ENCODE measurements around the gene WNT3.

DNA sequence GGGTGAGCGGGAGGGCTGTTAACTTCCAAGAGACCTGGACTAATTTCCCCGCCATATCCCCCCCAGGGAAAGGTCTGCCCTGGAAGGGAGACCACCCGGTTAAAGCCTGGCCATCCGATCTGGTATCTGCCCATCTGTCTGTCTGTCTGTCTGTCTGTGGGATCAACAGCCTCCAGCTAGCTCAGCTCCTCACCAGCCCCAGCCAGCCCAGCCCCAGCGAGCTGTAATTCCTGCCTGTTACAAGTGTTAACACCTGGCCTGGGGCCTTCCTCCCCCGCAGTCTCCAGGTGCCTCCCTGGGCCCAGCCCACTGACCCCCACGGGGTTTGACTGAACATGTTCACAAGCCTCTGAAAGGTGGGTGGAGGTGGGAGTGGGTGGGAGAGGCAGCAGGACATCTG is 4.0 kb downstream of the WNT3 start:
- TF ChIP-seq ZNF792 (tag by site-specific recombination; IDR thresholded peaks at IDR 0.05) (no peak), ZNF202 (tag by site-specific recombination; IDR thresholded peaks at IDR 0.05; ENCODE audit: borderline replicate concordance) (no peak), RBAK (tag by site-specific recombination; IDR thresholded peaks at IDR 0.05) (no peak), ZNF785 (tag by site-specific recombination; IDR thresholded peaks at IDR 0.05) (no peak), ZNF157 (tag by site-specific recombination; IDR thresholded peaks at IDR 0.05) (no peak), ZEB2 (tag by site-specific recombination; IDR thresholded peaks at IDR 0.05) (no peak), ZNF138 (tag by site-specific recombination; IDR thresholded peaks at IDR 0.05; ENCODE audit: borderline replicate concordance) (no peak), ZNF239 (tag by site-specific recombination; IDR thresholded peaks at IDR 0.05) (no peak)
- TF ChIP-seq, protein P1, sequence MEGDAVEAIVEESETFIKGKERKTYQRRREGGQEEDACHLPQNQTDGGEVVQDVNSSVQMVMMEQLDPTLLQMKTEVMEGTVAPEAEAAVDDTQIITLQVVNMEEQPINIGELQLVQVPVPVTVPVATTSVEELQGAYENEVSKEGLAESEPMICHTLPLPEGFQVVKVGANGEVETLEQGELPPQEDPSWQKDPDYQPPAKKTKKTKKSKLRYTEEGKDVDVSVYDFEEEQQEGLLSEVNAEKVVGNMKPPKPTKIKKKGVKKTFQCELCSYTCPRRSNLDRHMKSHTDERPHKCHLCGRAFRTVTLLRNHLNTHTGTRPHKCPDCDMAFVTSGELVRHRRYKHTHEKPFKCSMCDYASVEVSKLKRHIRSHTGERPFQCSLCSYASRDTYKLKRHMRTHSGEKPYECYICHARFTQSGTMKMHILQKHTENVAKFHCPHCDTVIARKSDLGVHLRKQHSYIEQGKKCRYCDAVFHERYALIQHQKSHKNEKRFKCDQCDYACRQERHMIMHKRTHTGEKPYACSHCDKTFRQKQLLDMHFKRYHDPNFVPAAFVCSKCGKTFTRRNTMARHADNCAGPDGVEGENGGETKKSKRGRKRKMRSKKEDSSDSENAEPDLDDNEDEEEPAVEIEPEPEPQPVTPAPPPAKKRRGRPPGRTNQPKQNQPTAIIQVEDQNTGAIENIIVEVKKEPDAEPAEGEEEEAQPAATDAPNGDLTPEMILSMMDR (tag by site-specific recombination; IDR thresholded peaks at IDR 0.05) = no peak
- TF ChIP-seq, protein P2, sequence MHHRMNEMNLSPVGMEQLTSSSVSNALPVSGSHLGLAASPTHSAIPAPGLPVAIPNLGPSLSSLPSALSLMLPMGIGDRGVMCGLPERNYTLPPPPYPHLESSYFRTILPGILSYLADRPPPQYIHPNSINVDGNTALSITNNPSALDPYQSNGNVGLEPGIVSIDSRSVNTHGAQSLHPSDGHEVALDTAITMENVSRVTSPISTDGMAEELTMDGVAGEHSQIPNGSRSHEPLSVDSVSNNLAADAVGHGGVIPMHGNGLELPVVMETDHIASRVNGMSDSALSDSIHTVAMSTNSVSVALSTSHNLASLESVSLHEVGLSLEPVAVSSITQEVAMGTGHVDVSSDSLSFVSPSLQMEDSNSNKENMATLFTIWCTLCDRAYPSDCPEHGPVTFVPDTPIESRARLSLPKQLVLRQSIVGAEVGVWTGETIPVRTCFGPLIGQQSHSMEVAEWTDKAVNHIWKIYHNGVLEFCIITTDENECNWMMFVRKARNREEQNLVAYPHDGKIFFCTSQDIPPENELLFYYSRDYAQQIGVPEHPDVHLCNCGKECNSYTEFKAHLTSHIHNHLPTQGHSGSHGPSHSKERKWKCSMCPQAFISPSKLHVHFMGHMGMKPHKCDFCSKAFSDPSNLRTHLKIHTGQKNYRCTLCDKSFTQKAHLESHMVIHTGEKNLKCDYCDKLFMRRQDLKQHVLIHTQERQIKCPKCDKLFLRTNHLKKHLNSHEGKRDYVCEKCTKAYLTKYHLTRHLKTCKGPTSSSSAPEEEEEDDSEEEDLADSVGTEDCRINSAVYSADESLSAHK (tag by site-specific recombination; IDR thresholded peaks at IDR 0.05) = no peak
- TF ChIP-seq, protein P3, sequence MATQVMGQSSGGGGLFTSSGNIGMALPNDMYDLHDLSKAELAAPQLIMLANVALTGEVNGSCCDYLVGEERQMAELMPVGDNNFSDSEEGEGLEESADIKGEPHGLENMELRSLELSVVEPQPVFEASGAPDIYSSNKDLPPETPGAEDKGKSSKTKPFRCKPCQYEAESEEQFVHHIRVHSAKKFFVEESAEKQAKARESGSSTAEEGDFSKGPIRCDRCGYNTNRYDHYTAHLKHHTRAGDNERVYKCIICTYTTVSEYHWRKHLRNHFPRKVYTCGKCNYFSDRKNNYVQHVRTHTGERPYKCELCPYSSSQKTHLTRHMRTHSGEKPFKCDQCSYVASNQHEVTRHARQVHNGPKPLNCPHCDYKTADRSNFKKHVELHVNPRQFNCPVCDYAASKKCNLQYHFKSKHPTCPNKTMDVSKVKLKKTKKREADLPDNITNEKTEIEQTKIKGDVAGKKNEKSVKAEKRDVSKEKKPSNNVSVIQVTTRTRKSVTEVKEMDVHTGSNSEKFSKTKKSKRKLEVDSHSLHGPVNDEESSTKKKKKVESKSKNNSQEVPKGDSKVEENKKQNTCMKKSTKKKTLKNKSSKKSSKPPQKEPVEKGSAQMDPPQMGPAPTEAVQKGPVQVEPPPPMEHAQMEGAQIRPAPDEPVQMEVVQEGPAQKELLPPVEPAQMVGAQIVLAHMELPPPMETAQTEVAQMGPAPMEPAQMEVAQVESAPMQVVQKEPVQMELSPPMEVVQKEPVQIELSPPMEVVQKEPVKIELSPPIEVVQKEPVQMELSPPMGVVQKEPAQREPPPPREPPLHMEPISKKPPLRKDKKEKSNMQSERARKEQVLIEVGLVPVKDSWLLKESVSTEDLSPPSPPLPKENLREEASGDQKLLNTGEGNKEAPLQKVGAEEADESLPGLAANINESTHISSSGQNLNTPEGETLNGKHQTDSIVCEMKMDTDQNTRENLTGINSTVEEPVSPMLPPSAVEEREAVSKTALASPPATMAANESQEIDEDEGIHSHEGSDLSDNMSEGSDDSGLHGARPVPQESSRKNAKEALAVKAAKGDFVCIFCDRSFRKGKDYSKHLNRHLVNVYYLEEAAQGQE (tag by site-specific recombination; IDR thresholded peaks at IDR 0.05) = no peak
